Progenitor cell of endocrine pancreas (in vitro differentiated cells): ENCODE data around the gene MAN1C1. TPM values are rescaled to one million over a fixed set of nuclear protein-coding genes. Genes with fewer than 3 reads are reported as not detected.

Experiments used
- DNase-seq: peaks from one replicate; pipeline ENCODE4 v3.0.0; 2021; ENCODE audit warnings: low spot score; ENCODE audit not compliant: unreplicated experiment
- H3K27ac Mint-ChIP-seq: 2 replicates; pipeline ENCODE4 v1.8.0; 2021; ENCODE audit warnings: mild to moderate bottlenecking, moderate library complexity, mixed read lengths
- H3K27me3 Mint-ChIP-seq: 2 replicates; pipeline ENCODE4 v1.8.0; 2021; ENCODE audit warnings: mixed read lengths
- H3K36me3 Mint-ChIP-seq: 2 replicates; pipeline ENCODE4 v1.8.0; 2022; ENCODE audit warnings: mixed read lengths; ENCODE audit not compliant: insufficient read depth
- H3K4me1 Mint-ChIP-seq: 2 replicates; pipeline ENCODE4 v1.8.0; 2021; ENCODE audit warnings: low read depth, mixed read lengths
- H3K4me3 Mint-ChIP-seq: 2 replicates; pipeline ENCODE4 v1.8.0; 2021; ENCODE audit warnings: low read depth, mild to moderate bottlenecking, moderate library complexity, mixed read lengths
- H3K9me3 Mint-ChIP-seq: 2 replicates; pipeline ENCODE4 v1.8.0; 2021; ENCODE audit warnings: low read depth, mixed read lengths
- total RNA-seq: library from RNA; stranded (reverse); gene quantifications from 2 replicates; pipeline ENCODE4 v1.2.1, GENCODE V29; 2021
- TF ChIP-seq, protein P1 (sequence below): fragments of 200-600 bp; sonication (generic); IDR thresholded peaks from one replicate; pipeline ENCODE4 v1.5.0; 2021; ENCODE audit warnings: antibody characterized with exemption, mild to moderate bottlenecking; ENCODE audit not compliant: unreplicated experiment

Gene MAN1C1
- total RNA-seq, 1 donor from 2014 or later = 5.1 TPM

DNA sequence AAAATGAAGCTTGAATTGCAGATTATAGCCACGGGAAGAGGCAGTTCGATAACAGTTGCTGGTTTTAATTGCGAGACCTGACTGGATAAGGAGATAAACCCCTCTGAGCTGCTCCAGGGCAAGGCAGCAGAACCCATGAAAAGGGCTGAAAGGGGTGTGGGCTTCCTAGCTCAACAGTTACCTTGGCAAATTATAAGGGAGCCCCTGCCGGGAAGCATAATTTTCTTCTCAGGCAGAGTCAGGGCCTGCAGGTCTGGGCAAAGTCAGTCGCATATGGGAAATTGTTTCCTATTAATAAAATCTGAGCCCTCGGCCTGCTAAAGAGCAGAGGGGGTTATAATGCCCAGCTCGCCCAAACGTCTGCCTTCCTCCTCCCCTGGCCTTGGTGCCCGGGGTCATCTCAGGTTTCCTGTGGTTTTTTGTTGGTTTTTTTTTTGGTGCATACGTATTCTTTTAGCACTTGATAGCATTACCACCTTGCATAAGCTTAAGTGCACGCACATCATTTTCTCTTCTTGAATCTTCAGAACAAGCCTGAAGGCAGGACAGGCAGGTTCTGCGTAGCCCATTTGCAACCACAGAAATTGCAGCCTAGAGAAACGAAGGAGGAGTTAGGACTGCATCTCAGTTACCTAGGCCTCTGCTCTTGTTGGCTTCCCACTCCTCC, 149.5 kb downstream of the MAN1C1 start:
- no peak overlapping the region for H3K4me3 Mint-ChIP-seq
- no peaks in the 10 kb centered on the region for H3K27me3 Mint-ChIP-seq
- H3K36me3 Mint-ChIP-seq = no peaks in the 10 kb centered on the region
- H3K27ac Mint-ChIP-seq = no peak overlapping the region
- TF ChIP-seq, protein P1, sequence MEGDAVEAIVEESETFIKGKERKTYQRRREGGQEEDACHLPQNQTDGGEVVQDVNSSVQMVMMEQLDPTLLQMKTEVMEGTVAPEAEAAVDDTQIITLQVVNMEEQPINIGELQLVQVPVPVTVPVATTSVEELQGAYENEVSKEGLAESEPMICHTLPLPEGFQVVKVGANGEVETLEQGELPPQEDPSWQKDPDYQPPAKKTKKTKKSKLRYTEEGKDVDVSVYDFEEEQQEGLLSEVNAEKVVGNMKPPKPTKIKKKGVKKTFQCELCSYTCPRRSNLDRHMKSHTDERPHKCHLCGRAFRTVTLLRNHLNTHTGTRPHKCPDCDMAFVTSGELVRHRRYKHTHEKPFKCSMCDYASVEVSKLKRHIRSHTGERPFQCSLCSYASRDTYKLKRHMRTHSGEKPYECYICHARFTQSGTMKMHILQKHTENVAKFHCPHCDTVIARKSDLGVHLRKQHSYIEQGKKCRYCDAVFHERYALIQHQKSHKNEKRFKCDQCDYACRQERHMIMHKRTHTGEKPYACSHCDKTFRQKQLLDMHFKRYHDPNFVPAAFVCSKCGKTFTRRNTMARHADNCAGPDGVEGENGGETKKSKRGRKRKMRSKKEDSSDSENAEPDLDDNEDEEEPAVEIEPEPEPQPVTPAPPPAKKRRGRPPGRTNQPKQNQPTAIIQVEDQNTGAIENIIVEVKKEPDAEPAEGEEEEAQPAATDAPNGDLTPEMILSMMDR = no peak
- peaks cover 11% of the 10 kb centered on the region for H3K4me1 Mint-ChIP-seq
- DNase-seq = no peak
- H3K9me3 Mint-ChIP-seq = no peaks in the 10 kb centered on the region

DNA sequence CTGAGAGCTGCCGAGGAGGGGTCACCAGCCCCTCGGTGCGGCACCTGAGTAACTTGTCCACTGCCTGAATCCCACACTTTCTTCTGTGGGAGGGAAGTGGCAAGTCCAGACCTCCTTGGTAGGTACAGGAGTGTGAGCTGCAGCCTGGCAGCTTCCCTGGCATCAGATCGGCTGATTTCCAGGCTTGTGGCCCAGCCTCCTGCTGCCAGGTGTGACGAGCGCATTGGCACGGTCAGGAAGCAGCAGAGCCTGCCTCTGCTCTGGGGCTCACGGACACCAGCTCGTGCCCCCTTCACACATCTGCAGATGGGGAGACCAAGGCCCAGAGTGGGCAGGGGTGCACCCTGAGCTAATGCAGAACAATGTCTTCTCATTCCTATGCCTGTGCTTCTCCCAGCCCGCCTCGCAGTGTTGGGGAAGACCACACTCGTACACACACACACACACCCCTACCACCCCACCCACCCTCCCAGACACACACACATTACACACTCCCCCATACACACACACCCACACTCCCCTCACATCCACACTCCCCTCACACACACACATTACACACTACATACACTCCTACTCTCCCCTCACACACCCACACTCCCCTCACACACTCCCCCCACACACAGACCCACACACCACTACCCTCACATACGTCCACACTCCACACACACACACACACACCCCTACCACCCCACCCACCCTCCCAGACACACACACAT, 150.3 kb downstream of the MAN1C1 start:
- TF ChIP-seq, protein P1 = no peak
- Mint-ChIP-seq H3K4me1 (peaks cover 20% of the 10 kb centered on the region), H3K36me3 (no peaks in the 10 kb centered on the region), H3K4me3 (no peak overlapping the region), H3K27me3 (no peaks in the 10 kb centered on the region), H3K27ac (no peak overlapping the region), H3K9me3 (no peaks in the 10 kb centered on the region)
- no peak for DNase-seq

DNA sequence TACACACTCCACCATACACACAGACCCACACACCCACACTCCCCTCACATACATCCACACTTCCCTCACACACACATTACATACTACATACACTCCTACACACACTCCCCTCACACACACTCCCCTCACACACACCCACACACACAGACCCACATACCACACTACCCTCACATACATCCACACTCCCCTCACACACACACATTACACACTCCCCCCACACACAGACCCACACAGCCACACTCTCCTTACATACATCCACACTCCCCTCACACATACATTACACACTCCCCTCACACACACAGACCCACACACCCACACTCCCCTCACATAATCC, 150.8 kb downstream of the MAN1C1 start:
- Mint-ChIP-seq H3K4me3 (no peak overlapping the region), H3K4me1 (peaks cover 25% of the 10 kb centered on the region), H3K9me3 (no peaks in the 10 kb centered on the region), H3K27me3 (no peaks in the 10 kb centered on the region), H3K27ac (no peak overlapping the region), H3K36me3 (no peaks in the 10 kb centered on the region)
- TF ChIP-seq, protein P1 = no peak
- no peak for DNase-seq

DNA sequence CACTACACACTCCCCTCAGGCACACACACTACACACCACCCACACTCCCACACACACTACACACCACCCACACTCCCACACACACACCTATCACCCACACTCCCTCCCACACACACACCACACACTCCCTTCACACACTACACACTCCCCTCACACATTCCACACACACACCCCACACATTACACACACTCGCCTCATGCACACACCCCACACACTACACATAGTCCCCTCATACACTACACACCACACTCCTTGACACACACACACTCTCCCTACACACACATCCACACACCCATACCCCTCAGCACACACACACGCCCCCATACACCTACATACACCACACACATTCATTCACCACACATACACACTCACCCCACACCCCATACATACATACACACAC, 152.4 kb downstream of the MAN1C1 start:
- TF ChIP-seq, protein P1 = no peak
- Mint-ChIP-seq H3K4me3 (no peak overlapping the region), H3K36me3 (no peaks in the 10 kb centered on the region), H3K27ac (no peak overlapping the region), H3K27me3 (no peaks in the 10 kb centered on the region), H3K9me3 (no peaks in the 10 kb centered on the region), H3K4me1 (peaks cover 41% of the 10 kb centered on the region)
- DNase-seq = no peak

DNA sequence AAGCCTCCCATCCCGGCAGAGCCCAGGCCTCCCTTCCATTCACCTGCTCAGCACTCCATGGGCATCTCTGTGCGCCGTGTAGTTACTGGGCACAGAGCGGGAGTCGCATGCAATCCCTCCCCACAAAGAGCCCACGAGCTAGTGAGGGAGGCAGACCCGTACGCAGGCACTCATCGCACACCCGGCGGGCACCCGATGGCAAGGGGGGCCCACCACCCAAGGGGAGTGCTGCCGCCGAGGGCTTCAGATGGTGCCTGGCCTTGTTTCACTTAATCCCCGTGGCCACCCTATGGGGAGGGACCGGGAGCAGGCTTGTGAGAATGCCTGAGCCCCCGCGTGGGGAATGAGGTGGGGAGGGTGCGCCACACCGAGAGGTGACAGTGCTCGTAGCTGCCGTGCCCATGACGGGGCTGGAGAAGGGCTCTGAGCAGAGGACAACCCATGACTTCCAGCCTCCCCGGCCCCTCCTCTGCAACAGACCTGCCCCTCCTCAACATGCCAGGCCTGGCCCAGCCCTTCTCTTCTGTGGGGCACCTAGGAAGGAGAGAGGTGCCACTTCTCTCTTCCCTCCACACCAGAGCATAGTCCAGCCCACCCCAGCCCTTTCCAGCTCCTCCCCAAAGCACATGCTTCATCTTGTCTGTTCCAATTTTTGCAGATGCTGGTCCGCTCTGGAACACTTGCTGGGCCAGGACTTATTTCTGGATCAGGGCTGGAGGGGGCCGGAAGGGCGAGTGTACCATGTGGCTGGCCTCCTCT, 153.2 kb downstream of the MAN1C1 start:
- no peak overlapping the region for H3K27ac Mint-ChIP-seq
- H3K27me3 Mint-ChIP-seq = no peaks in the 10 kb centered on the region
- no peak overlapping the region for H3K4me3 Mint-ChIP-seq
- no peaks in the 10 kb centered on the region for H3K36me3 Mint-ChIP-seq
- H3K9me3 Mint-ChIP-seq = no peaks in the 10 kb centered on the region
- TF ChIP-seq, protein P1 = no peak
- H3K4me1 Mint-ChIP-seq = peaks cover 49% of the 10 kb centered on the region
- no peak for DNase-seq
